T-cell (primary cell): ENCODE data around the gene TM2D1. TPM values are rescaled to one million over a fixed set of nuclear protein-coding genes. Genes with fewer than 3 reads are reported as not detected.

Source experiments
- ATAC-seq, 4 experiments: fragments of 200-7000 bp in 3 of 4; fragments of 150-1000 bp in 1 of 4; cut with Tn5 transposase; replicated peaks in 1 of 4; 1 replicate in 3 of 4; 2 replicates in 1 of 4; pipeline ENCODE4 v1.10.0; 2021; ENCODE audit warnings: moderate library complexity in 3 of 4, mild to moderate bottlenecking in 2 of 4, moderate number of reproducible peaks in 1 of 4
- CTCF ChIA-PET, 2 donors: fragments of 300-600 bp; sonication (Branson Sonifier 250); formaldehyde crosslinking; loops; one replicate each; lab custom pipeline; 2022; ENCODE audit warnings: antibody characterized with exemption in 2 of 2; lab: Charles Lee
- POLR2A ChIA-PET, 2 donors: fragments of 300-600 bp; sonication (Branson Sonifier 250); formaldehyde crosslinking; loops; one replicate each; lab custom pipeline; 2022; ENCODE audit warnings: antibody characterized with exemption in 2 of 2; lab: Charles Lee
- DNase-seq, 35 experiments: peaks; one replicate each; pipeline versions ENCODE4 v3.0.0 to v3.0.0-alpha.2; 2013 to 2023
- H3K27ac ChIP-seq: one replicate; pipeline ENCODE4 v1.5.1; 2013; ENCODE audit warnings: low read length
- H3K27me3 ChIP-seq, 2 experiments: replicated peaks in 1 of 2; 1 replicate in 1 of 2; 2 replicates in 1 of 2; pipeline versions ENCODE4 v1.6.1 to v1.7.0; 2013; ENCODE audit warnings: low read length in 1 of 2, mixed read lengths in 1 of 2; ENCODE audit not compliant: control insufficient read depth in 2 of 2, insufficient read depth in 2 of 2; ENCODE audit errors: extremely low read depth in 1 of 2
- H3K36me3 ChIP-seq, 2 donors: 1 replicate in 1 of 2; 2 replicates in 1 of 2; pipeline versions ENCODE4 v1.6.1 to v1.7.0; 2013; ENCODE audit warnings: low read length in 1 of 2; ENCODE audit not compliant: control insufficient read depth in 2 of 2, insufficient read depth in 1 of 2; ENCODE audit errors: extremely low read depth in 1 of 2
- H3K4me1 ChIP-seq, 2 experiments: 1 replicate in 1 of 2; 2 replicates in 1 of 2; pipeline versions ENCODE4 v1.6.1 to v1.7.0; 2013; ENCODE audit warnings: low read length in 2 of 2, mixed read lengths in 1 of 2; ENCODE audit not compliant: insufficient read depth in 2 of 2, control insufficient read depth in 1 of 2; ENCODE audit errors: extremely low read depth in 1 of 2
- H3K4me3 ChIP-seq, 2 donors: 1 replicate in 1 of 2; 2 replicates in 1 of 2; pipeline versions ENCODE4 v1.5.1 to v1.7.0; 2013; ENCODE audit warnings: mild to moderate bottlenecking in 2 of 2, low read length in 1 of 2, moderate library complexity in 1 of 2; ENCODE audit not compliant: control insufficient read depth in 1 of 2; ENCODE audit errors: extremely low read depth in 1 of 2
- H3K9me3 ChIP-seq: 2 replicates; pipeline ENCODE4 v1.7.0; 2013
- H3K27ac Mint-ChIP-seq, 2 donors: one replicate each; pipeline ENCODE4 v1.8.0; 2020 to 2021; ENCODE audit warnings: mild to moderate bottlenecking in 2 of 2, mixed read lengths in 2 of 2
- H3K27me3 Mint-ChIP-seq, 2 donors: one replicate each; pipeline ENCODE4 v1.8.0; 2021 to 2022; ENCODE audit warnings: mixed read lengths in 2 of 2
- H3K36me3 Mint-ChIP-seq: one replicate; pipeline ENCODE4 v1.8.0; 2021; ENCODE audit warnings: mixed read lengths
- H3K4me1 Mint-ChIP-seq, 3 donors: one replicate each; pipeline ENCODE4 v1.8.0; 2020 to 2022; ENCODE audit warnings: mixed read lengths in 3 of 3, mild to moderate bottlenecking in 1 of 3
- H3K4me3 Mint-ChIP-seq, 3 donors: one replicate each; pipeline ENCODE4 v1.8.0; 2020 to 2022; ENCODE audit warnings: mild to moderate bottlenecking in 3 of 3, mixed read lengths in 3 of 3, moderate library complexity in 3 of 3
- H3K9me3 Mint-ChIP-seq, 3 donors: one replicate each; pipeline ENCODE4 v1.8.0; 2020 to 2022; ENCODE audit warnings: mixed read lengths in 3 of 3
- WGBS: methylation state at CpG from one replicate; pipeline ENCODE4 v1.1.5; 2013; ENCODE audit warnings: missing lambda C conversion rate; ENCODE audit not compliant: insufficient coverage; 5-methylcytosine and 5-hydroxymethylcytosine counted together
- total RNA-seq, 35 experiments: library from RNA in 6 of 35; stranded (reverse) in 6 of 35; fragments of 120-200 nt in 1 of 35; gene quantifications; one replicate each; pipeline versions ENCODE4 v1.2.1 to v1.2.4 and lab custom pipeline; 2013 to 2026

TM2D1 gene
- total RNA-seq, 5 donors from 2014 or later (not counting 1 experiment from before 2014, with no cell fraction given) = 21.1 to 41.7 (median 38.5) TPM

- no peaks in the 10 kb centered on the region for H3K27me3 ChIP-seq
- peaks cover 7 to 52% of the 10 kb centered on the region in 2 donors for H3K36me3 ChIP-seq
- ATAC-seq (no peak), DNase-seq (no peak)
- CTCF ChIA-PET = no interaction called here
- no peaks in the 10 kb centered on the region for H3K9me3 ChIP-seq
- Mint-ChIP-seq H3K4me1 (peaks cover 7 to 20% (median 9%) of the 10 kb centered on the region in 3 donors), H3K27ac (no peak overlapping the region), H3K4me3 (no peak overlapping the region), H3K36me3 (peaks cover 20% of the 10 kb centered on the region), H3K27me3 (no peaks in the 10 kb centered on the region), H3K9me3 (no peaks in the 10 kb centered on the region)
- H3K4me3 ChIP-seq = no peak overlapping the region
- no peaks in the 10 kb centered on the region for H3K4me1 ChIP-seq
- no peak overlapping the region for H3K27ac ChIP-seq
- POLR2A ChIA-PET = no interaction called here
- WGBS = 100% methylated on average over 2 of the region's 7 CpGs
Observed at GRCh38 chr1:61708953-61709907, 15.7 kb downstream of the TM2D1 start.

DNA sequence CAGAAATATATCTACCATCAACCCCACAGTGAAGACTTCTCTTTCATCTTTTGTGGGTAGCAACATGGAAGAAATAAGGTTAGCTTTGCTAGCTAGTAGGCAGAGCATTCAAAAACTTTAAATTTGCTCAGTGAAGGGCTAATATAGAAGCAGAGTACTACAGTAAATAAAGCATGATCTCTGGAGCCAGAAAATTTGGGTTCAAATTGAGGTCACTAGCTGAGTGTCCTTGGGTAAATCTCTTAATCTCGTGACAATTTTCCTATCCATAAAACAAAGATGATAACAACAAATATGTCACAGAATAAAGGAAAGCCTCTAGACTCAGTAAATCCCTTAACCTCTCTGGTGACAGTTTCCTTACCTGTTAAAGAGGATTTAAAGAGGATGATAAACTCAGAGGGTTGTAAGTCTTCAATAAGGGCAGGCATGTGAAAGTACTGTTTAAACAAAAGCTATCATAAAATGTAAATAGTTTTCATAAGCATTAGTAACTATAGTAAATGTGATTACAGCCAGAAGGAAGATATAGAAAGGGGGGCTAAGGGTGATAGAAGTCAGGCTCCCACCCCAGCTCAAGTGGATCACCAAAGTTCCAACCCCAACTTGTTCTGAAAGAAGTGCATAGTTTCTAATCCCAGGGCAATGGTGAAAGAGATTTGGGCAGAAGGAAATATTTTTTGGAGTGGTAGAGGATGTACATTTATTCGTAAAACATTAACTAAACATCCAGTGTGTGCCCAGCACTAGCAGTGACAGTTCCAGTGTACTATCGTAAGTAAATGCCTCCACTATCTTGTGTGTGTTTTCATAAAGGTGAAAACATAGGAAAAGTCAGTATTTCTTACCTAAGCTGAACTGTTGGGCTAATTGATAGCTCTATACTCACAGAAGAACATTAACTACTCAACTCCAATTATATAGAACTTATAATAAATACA is 24.8 kb downstream of the TM2D1 start:
- Mint-ChIP-seq H3K36me3 (peaks cover 57% of the 10 kb centered on the region), H3K4me1 (peaks cover 0 to 2% (median 0%) of the 10 kb centered on the region in 3 donors), H3K4me3 (no peak overlapping the region), H3K27ac (no peak overlapping the region), H3K27me3 (no peaks in the 10 kb centered on the region), H3K9me3 (no peaks in the 10 kb centered on the region)
- ATAC-seq = no peak
- no peak for DNase-seq
- whole genome bisulfite sequencing = no CpG with 5 or more reads among the region's 3 CpGs
- H3K27me3 ChIP-seq = no peaks in the 10 kb centered on the region
- no peaks in the 10 kb centered on the region for H3K4me1 ChIP-seq
- peaks cover 15 to 51% of the 10 kb centered on the region in 2 donors for H3K36me3 ChIP-seq
- no peaks in the 10 kb centered on the region for H3K9me3 ChIP-seq
- POLR2A ChIA-PET = interaction anchor here in 1 of 2 donors (0.5 kb wide), 1 partner anchor 13 kb away, joined by 4 read pairs; no protein-coding TSS in a partner anchor
- no peak overlapping the region for H3K4me3 ChIP-seq
- CTCF ChIA-PET = no interaction called here
- no peak overlapping the region for H3K27ac ChIP-seq

- ATAC-seq = no peak
- DNase-seq = no peak
- CTCF ChIA-PET = interaction anchor here in 1 of 2 donors (1.5 kb wide), 1 partner anchor 643 kb away, joined by 3 read pairs; no protein-coding TSS in a partner anchor
- H3K9me3 ChIP-seq = no peaks in the 10 kb centered on the region
- H3K27me3 Mint-ChIP-seq = no peaks in the 10 kb centered on the region
- WGBS = no CpG with 5 or more reads among the region's 3 CpGs
- no peaks in the 10 kb centered on the region for H3K27me3 ChIP-seq
- no peaks in the 10 kb centered on the region for H3K4me1 Mint-ChIP-seq
- no peak overlapping the region for H3K4me3 ChIP-seq
- no peak overlapping the region for H3K4me3 Mint-ChIP-seq
- H3K36me3 Mint-ChIP-seq = peaks cover 37% of the 10 kb centered on the region
- peak overlapping the region in 1 of 2 donors; percentile 26 for H3K27ac Mint-ChIP-seq
- peaks cover 6 to 9% of the 10 kb centered on the region in 2 donors for H3K36me3 ChIP-seq
- H3K27ac ChIP-seq = no peak overlapping the region
- no peaks in the 10 kb centered on the region for H3K9me3 Mint-ChIP-seq
- no peaks in the 10 kb centered on the region for H3K4me1 ChIP-seq
- POLR2A ChIA-PET = interaction anchor here in 1 of 2 donors (0.5 kb wide), 1 partner anchor 30 kb away, joined by 7 read pairs; no protein-coding TSS in a partner anchor
Observed at GRCh38 chr1:61692155-61692800, 32.7 kb downstream of the TM2D1 start.

- DNase-seq = no peak
- ATAC-seq = no peak
- H3K9me3 Mint-ChIP-seq = no peaks in the 10 kb centered on the region
- Histone ChIP-seq H3K27me3 (no peaks in the 10 kb centered on the region), H3K4me1 (no peaks in the 10 kb centered on the region), H3K9me3 (no peaks in the 10 kb centered on the region), H3K36me3 (peaks cover 0 to 25% of the 10 kb centered on the region in 2 donors), H3K27ac (no peak overlapping the region), H3K4me3 (no peak overlapping the region)
- H3K4me3 Mint-ChIP-seq = no peak overlapping the region
- WGBS = no CpG with 5 or more reads among the region's 1 CpG
- no peak overlapping the region for H3K27ac Mint-ChIP-seq
- peaks cover 33% of the 10 kb centered on the region for H3K36me3 Mint-ChIP-seq
- POLR2A ChIA-PET = no interaction called here
- H3K4me1 Mint-ChIP-seq = no peaks in the 10 kb centered on the region
- no peaks in the 10 kb centered on the region for H3K27me3 Mint-ChIP-seq
- CTCF ChIA-PET = no interaction called here
Observed at GRCh38 chr1:61687901-61688300, 37.0 kb downstream of the TM2D1 start.

- DNase-seq (no peak), ATAC-seq (no peak)
- Mint-ChIP-seq H3K4me1 (no peaks in the 10 kb centered on the region), H3K27me3 (no peaks in the 10 kb centered on the region), H3K4me3 (no peak overlapping the region), H3K9me3 (no peaks in the 10 kb centered on the region), H3K27ac (no peak overlapping the region), H3K36me3 (peaks cover 55% of the 10 kb centered on the region)
- no peaks in the 10 kb centered on the region for H3K27me3 ChIP-seq
- H3K4me3 ChIP-seq = no peak overlapping the region
- no peaks in the 10 kb centered on the region for H3K9me3 ChIP-seq
- no peak overlapping the region for H3K27ac ChIP-seq
- ChIA-PET POLR2A (interaction anchor here (0.6 to 1.1 kb wide), 2 partner anchors 12 to 15 kb away, joined by 3 to 6 read pairs; no protein-coding TSS in a partner anchor), CTCF (interaction anchor here in 1 of 2 donors (0.7 kb wide), 1 partner anchor 185 kb away, joined by 3 read pairs; no protein-coding TSS in a partner anchor)
- no peaks in the 10 kb centered on the region for H3K4me1 ChIP-seq
- no CpG with 5 or more reads among the region's 3 CpGs for WGBS
- peaks cover 0 to 34% of the 10 kb centered on the region in 2 donors for H3K36me3 ChIP-seq
Observed at GRCh38 chr1:61682891-61683290, 42.0 kb downstream of the TM2D1 start.
